Stimulated activated CD4-positive, alpha-beta T cell treated with anti-CD3 and anti-CD28 coated beads, Interleukin-1b, Interleukin-23, amount 100 ng/mL, for 24 hours (primary cell): ENCODE results near the gene PSG5.
"Not testable (repeated sequence)": the region's sequence is repeated elsewhere in the genome, so short reads cannot be mapped to it uniquely, and the experiment has no call there.

ENCODE experiments used
- DNase-seq, 4 experiments: peaks; one replicate each; pipeline ENCODE4 v3.0.0-alpha.2; 2020; ENCODE audit warnings: low read depth in 4 of 4, low spot score in 1 of 4

The PSG5 gene

DNA sequence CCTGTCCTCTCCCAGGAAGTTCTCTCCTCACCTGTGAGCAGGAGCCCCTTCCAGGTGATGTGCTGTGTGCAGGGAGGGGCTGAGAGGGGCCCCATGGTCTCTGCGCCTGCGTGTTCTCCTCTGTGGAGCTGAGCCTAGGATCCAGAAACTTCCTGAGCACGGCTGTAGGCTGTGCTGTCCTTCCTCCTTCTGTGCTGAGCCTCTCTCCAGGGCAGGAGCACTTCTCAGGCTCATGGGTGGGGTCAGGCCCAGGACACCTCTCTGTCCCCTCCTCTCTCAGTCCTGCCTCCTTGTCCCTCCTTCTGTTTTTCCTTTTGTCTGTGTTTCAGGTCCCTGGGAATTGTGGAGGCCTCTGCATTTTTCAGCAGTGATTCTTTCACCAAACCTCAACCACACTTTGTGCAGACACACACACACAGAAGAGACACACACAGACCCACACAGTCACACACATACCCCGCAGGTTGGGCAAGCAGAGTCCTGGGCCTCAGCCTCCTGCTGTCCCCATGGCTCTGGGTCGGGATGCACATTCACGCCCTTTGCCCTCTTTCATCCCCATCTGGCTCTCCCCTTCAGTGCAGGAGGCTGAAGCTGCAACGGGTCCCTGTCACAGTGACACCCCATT lies at the start of gene PSG5:
TSS of gene PSG5 (minus strand) at position 226 of the 625 bp plus-strand sequence. CDS start at position 95, 131 bp downstream.
- not testable (repeated sequence) for DNase-seq

GRCh38 chr19:43235686-43236085 lies 49.4 kb upstream of the PSG5 start:
- not testable (repeated sequence) for DNase-seq

GRCh38 chr19:43229315-43229714 lies 43.0 kb upstream of the PSG5 start:
- no peak for DNase-seq

GRCh38 chr19:43228730-43229129 lies 42.4 kb upstream of the PSG5 start:
- DNase-seq, result peak in 1 of 4 experiments; percentile 0

DNA sequence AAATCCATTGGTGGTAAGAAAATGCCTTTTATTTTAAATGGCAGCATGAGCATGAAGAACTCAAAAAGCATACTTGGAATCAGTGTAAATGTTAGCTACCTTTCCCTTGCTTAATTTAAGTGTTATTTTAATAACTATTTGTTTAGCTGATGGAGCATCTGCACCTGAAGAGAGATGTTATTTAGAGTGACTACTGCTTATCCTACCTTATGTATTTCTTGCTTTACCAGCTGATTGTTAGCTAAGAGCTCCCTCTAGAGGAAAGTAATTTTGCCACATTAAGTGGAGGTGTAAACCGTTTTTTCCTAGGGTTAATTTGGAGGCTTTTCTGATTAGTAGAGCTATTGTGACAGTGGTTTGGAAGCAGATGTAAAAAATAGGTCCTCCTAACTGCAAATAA lies 40.6 kb upstream of the PSG5 start:
- not testable (repeated sequence) for DNase-seq

DNA sequence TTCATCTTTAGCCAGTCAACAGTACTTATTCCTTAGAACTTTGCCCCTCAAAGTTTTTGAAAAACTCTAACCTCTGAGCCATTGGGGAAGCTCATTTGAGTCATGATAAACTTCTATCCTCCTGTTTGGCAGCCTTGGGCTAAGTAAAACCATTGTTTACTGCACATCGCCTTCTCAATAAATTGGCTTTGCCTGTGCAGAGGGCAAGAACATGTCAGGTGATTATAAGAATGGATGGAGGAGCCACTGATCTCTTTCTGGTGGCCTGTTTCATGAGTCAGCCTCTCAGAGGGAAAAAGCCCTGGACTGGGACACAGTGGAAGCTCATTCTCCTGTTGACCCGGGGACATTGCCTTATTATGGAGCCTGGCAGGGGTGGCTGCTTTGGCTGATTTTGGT lies 38.5 kb upstream of the PSG5 start:
- DNase-seq, result no peak

- not testable (repeated sequence) for DNase-seq
These were observed 38.0 kb upstream of the PSG5 start for GRCh38 chr19:43224201-43224854.

DNA sequence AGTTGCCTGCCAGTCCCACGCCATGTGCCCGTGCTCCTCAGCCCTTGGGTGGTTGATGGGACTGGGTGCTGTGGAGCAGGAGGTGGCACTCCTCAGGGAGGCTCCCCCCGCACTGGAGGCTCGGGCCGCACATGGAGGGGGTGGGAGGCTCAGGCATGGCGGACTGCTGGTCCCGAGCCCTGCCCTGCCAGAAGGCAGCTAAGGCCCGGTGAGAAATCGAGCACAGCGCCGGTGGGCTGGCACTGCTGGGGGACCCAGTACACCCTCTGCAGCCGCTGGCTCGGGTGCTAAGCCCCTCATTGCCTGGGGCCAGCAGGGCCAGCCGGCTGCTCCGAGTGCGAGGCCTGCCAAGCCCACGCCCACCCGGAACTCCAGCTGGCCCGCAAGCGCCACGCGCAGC lies 35.6 kb upstream of the PSG5 start:
- not testable (repeated sequence) for DNase-seq

DNA sequence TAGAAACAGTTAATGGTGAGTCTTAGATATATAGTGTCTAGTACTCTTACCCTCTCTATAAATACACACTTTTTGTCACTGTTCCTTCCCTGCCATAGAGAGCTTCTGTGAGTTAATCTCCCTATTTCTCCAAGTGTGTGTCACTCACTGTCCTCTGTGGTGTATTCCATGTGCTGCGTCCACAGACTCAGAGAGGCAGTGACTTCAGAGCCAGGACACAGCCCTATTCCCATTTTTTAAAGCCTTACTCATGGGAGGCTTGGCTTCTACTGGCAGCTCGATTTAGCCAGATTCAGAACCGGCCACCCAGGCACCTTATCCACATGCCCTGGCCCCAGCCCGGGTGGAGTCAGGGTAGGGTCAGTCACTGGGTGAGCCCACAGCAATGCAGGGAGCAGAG lies 32.8 kb upstream of the PSG5 start:
- not testable (repeated sequence) for DNase-seq

DNA sequence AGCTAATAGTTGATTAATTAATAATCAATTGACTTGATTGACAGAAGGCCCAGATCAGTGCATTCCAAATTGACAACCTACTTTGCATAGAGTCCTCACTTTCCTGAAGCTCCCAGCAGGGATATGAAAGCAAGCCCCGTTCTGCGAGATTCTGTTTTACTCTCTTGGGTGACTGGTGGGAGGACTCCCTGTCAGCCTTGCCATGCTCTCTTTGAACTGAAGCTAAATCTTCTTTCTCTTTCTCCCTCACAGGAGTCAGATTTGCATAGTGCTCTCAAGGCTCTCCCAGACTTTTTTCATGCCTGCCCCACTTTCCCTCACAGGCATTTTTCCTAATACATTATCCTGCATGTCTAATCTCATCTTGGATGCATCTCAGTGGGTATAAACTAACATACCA lies 29.5 kb upstream of the PSG5 start:
- DNase-seq, result not testable (repeated sequence)

- DNase-seq, result no peak
These were observed 21.7 kb upstream of the PSG5 start for GRCh38 chr19:43207991-43208390.

DNA sequence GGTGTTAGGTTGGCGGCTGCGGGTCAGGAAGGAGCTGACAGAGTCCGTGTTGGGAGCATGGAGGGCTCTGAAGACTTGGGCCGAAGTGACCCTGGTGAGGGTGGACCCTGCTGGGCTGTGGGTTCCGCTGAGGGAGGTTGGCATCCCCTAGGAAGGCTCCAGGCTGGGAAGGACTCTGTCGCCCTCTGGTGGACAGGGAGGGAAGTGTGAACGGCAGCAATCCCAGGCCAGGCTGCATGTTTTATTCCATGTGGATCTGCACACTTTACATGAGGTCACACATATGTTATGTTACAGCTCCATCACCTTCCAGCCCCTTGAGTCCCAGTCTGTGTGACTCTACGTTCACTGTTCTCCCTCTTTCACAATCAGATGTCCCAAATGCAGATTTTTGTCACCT lies 20.8 kb upstream of the PSG5 start:
- DNase-seq, result peak in 1 of 4 experiments; percentile 12

GRCh38 chr19:43205471-43206105 lies 19.3 kb upstream of the PSG5 start, which contains the start of gene PSG4:
Gene PSG4 (minus strand): TSS chr19:43205638. CDS start chr19:43205536, 102 bp downstream.
- not testable (repeated sequence) for DNase-seq

DNA sequence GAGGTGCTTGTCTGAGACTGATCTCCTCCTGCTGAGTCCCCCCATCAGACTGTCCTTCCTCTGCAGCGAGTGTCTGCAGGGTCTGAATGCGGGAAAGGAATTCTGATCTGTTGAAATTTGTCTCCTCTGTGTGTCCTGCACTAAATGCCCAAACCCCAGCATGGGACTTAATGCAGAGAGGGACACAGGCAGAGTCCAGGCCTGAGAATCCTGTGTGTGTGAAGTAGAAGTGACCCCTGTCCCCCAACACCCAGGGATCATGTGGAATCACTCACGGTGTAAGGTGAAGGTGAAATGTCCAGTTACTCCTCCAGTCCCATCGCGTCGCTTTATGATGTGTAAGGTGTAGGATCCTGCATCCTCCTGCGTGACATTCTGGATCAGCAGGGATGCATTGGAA lies 17.3 kb upstream of the PSG5 start:
- DNase-seq, result not testable (repeated sequence)

DNA sequence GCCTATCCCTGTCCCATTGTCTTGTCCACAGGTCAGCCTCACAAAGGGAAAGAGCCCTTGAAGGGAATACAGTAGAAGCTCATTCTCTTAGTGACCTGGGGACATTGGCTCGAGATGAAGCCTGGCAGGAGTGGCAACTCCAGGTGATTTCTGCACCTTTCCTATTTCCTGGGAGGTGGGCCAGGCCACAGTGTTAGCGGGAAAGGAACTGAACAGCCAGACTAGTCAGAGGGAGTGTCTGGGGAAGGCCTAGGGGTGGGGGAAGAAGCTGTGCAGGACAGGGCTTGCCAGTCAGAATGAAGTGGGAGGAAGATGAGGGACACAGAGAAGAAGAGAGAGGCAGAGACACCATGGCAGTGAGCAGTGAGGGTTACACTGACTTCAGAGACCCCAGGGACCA lies 15.6 kb upstream of the PSG5 start:
- not testable (repeated sequence) for DNase-seq

DNA sequence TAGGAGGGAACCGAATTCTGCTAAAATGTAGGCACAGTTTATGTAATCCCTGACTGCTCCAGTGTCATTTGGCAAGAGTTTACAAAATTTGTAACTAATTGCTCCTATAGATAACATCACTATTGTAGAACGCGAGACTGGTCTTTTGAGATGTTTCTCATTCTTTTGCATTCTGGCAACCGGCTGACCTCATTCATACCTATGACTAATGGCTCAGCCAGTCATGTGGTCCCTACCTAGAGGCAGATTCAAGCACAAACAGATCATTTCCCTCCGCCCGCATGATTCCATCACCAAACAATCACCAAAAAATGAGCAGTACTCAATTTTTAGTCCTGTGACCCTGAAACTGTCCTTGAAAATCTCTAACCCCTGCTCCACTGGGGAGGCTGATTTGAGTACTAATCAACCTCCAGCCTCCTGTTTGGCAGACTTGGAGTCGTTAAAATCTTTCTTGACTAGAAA lies 15.0 kb upstream of the PSG5 start:
- DNase-seq, result not testable (repeated sequence)

DNA sequence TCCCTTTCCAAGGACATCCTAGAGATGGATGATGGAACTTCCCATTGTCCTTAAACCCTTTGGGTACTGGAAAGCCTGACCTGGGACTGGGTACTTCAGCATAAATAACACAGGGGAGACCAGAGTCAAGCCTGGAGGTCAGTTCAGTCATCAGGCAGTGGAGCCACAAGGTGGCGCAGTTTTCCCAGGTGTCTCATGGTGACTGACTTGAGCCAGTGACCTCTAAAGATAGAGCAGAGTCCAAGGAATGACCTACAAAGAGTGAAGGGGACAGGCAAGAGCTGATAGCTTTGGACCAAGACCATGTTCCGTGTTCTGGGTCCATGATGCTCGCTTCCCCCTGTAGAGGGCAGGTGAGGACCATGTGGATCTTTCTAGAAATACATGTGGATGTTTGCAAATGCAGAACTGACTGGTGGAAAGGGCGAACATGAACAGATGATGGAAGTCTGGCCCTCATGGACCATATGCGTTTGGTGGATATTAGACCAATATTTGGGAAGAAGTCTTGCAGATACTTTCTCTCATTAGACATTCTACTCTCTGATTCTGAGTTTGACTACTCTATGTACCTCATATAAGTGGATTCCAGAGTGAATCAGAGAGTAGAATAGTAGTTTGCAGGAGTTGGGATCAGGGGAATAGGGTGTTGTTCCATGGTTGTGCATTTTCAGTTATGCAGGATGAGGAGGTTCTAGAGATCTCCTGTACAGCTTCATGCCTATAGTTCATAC lies 12.5 kb upstream of the PSG5 start:
- DNase-seq, result not testable (repeated sequence)

GRCh38 chr19:43197666-43198397 lies 11.5 kb upstream of the PSG5 start:
- DNase-seq, result not testable (repeated sequence)

DNA sequence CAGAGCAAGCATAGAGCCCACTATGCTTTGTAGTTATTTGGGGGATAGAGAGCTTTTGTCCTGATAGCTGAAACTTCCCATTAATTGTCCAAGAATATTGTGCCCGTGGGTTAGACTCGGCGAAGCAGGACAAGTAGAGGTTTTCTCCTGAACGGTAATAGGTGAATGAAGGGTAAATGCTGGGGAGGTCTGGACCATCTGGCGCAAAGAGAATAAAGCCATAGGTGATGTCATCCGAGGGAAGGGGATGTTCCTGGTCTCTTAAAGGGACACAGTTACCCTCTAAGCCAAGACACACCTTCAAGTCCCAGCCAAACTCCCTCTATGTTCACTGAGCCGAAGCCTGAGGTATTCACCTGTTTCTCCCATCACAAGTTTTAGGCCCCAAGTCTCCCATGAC lies 8.1 kb upstream of the PSG5 start:
- DNase-seq, result not testable (repeated sequence)

- DNase-seq, result not testable (repeated sequence)
These were observed 6.2 kb upstream of the PSG5 start for GRCh38 chr19:43192381-43193155.
